GM19455 (cell line): ENCODE data around the gene MAP7D1.

Experiments used
- ATAC-seq: cut with Tn5 transposase; IDR thresholded peaks from one replicate; pipeline ENCODE4 v1.9.1; 2021; ENCODE audit not compliant: unreplicated experiment

The MAP7D1 gene

GRCh38 chr1:36126797-36127500 is 29.0 kb upstream of the MAP7D1 start:
- no peak for ATAC-seq

GRCh38 chr1:36128126-36128904 is 27.6 kb upstream of the MAP7D1 start:
- no peak for ATAC-seq

GRCh38 chr1:36128905-36129206 is 27.1 kb upstream of the MAP7D1 start:
- ATAC-seq: no peak

DNA sequence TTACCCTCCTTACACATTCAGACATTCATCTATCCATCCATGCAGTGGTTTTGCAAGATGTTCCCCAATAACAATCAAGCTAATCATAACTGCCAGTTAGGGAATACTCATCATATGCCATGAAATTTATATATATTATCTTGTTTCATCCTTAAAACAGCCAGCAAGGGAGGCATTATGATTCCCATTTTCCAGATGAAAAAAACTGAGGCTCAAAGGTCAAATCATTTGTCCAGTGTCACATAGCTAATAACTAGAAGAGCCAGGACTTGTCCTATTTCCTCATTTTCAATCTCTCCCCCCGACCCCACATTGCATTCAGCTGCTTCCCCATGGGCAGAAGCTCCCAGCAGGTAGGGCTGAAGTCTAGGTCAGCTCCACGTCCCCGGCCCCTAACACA is 23.9 kb upstream of the MAP7D1 start:
- ATAC-seq: no peak

- ATAC-seq: no peak
These were observed 22.5 kb upstream of the MAP7D1 start for GRCh38 chr1:36133484-36133883.

DNA sequence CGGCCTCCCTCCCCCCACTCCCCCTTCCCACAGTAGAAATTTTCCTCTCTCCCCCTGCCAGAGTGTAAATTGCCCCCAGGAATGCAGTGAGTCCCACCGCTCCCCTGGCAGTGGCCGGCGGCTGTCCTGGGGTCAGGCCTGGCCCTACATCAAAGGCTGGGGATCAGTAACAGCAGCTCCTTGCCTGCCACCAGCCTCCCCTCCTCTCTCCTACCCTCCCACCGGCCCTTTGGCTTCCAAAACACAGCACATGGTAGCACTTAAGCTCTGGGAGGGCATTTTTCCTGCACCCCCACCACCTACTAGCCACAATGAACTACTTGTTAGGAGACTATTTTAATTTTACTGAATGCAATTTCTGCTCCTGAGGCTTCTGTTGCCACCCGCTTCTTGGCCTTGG is 21.9 kb upstream of the MAP7D1 start:
- ATAC-seq: no peak

DNA sequence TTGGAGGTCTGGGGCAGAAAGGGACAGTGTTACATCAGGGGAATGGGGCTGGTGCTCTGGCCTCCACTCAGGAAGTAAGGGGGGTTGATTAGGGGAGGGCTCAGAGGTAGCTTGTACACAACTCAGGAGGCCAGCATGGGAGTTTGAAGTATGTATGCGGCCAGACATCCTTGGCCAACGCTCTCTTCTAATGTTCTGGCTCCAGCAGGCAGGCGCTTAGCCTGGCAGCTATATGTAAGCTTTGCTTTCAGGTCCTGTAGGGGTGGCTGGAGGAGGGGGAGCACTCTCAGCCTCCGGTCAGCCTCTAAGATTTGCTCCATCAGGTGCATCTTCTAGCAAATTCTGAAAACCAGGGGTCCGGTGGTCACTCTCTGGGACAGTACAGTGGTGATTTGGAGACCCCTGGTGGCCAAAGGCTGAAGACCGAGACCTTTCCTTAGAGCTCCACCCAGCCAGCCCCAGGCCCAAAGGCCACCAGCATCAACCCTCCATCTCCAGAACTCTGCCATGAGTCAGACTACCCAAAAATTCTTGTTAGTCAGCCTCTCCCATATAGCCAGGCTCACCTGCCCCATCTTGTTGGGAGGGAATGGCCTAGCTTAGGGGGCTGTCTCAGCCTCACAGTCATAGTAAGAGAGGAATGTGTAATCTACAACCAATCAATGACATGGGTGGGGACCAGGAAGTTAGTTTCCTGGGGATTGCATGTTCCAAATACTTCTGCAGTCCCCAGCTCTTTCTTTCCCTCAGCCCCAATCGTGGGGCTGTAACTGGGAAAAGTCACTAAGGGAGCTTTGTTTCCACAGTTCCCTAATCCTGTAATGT is 21.2 kb upstream of the MAP7D1 start:
- no peak for ATAC-seq

DNA sequence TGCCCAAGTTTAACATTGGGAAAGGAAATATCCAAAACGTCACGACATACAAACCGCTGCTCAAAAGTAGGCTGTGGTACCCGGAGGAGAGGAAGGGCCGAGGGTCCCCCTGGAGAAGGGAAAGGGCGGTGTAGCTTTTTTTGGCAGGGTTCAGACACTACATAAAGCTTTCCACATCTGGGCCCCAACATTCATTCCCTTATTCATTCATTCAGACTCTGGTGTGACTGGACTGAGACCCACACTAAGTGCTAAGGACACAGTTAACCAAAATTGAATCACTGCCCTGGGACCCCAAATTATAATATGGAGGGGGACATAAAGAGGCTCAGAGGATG is 20.7 kb upstream of the MAP7D1 start:
- no peak for ATAC-seq

DNA sequence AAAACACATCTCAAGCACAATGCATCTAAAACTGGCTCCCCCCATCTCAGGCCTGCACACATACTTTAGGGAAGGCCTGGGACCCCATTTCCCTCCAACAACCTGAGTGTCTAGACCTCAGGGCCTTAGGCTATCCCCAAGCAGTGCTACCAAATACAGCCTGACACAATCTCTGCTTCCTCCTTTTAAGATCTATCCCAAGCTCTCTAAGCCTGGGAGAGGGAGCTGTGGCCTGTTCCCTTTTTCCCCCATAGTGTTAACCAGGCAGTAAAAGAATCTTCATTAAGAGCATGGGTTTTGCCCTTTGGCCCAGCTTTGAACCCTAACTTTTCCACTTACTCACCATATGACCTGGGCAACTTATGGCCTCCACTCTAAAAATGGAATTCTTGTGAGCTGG is 20.2 kb upstream of the MAP7D1 start:
- no peak for ATAC-seq

DNA sequence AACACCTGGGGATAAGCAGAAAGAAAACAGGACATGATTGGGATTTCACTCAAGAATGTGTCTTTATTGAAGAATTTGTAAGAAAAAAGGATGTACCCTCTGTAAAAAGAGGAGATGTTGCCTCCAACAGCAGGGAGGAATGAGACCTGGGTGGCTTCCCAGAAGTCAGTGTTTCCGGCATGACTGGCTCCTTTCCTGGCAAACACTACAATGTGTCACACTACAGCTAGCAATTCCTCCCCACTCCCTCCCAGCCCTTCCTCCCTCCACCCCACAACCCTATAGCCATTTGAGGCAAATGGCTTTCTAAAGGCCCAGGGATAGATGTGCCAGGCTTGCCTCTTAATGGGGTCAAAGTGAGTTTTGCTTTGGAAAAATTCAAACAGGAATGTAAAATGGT is 19.4 kb upstream of the MAP7D1 start:
- ATAC-seq: no peak

DNA sequence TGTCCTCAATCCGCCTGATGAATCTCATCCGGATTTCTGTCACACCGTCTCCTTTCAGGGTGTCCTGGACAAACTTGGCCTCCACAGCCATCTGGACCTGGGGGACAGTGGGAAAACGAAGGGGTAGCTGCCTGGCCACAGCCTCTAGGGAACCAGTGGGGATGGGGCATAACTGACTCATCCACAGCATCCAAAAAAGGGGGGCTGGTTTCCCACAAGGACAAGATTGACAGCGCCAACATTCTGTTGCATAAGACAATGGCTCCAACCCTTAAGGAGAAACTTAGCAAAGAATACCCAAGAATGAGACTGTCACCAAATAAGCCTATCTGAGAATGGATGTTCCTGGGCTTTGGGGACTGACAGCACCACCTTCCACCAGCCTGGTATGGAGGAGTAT is 18.7 kb upstream of the MAP7D1 start:
- no peak for ATAC-seq

DNA sequence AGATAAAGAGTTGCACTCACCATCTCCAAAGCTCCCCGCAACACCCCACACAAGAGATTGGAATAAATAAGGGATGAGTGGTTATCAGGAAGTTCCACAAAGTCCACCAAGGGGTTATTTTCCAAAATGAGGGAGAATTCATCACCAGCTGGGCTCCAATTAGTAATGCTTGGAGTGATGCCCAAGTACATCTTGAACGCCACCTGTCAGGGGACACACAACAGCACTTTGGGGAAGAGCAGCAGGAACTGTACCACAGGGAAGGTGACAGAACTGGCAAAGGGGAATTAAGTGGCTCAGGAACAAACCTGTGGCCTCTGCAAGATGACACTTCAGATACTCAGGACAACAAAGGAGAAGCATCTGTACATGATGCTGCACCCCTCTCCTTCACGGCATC is 18.2 kb upstream of the MAP7D1 start:
- ATAC-seq: no peak

- ATAC-seq: no peak
These were observed 16.4 kb upstream of the MAP7D1 start for GRCh38 chr1:36139521-36139920.

DNA sequence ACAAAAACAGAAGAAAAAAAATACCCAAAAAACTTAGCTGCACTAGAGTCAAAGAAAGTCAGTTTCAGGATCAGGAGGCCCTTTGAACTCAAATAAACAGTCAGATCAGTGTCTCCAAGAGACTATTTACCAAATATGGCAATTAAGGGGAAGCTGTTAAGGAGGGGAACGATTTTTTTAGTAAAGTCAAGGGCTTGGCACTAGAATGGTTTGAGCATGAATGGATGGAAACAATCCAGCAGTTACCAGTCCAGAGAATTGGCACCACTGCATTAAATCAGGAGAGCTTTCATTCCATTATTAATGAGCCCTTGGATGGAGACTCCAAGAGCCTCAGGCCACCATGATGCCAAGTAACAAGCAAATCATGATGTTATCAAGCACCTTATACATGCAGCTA is 13.8 kb upstream of the MAP7D1 start:
- no peak for ATAC-seq

DNA sequence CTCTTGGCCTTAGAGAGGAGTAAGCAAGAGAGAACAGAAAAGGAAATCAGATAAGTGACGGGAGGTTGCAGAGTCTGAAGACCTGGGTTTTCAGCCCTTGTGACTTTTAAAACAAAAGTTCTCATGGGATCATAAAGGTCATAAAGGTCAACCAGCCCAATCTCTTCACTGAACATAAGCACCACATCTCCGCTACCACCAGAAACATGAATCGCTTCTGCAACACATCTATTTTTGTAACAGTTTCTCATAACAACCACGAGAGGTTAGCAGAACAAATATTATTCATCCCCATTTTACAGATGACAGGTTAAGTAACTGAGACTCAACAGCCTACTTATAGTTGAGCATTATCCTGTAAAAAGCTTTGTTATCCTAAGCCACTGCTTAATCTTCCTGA is 12.5 kb upstream of the MAP7D1 start:
- no peak for ATAC-seq

DNA sequence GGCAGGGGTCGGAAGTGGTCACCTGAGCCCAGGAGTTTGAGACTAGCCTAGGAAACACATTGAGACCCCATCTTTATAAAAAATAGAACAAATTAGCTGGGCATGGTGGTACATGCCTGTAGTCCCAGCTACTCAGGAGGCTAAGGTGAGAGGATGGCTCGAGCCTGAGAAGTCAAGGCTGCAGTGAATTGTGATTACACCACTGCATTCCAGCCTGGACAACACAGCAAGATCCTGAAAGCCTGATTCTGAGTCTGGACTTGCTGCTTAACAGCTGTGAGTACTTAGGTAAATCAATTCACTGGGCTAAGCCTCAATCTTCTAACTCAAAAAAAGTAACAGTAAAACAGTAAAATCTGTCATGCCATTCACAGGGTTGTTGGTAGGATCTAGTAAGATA is 11.5 kb upstream of the MAP7D1 start:
- no peak for ATAC-seq

GRCh38 chr1:36148821-36149236 is 7.1 kb upstream of the MAP7D1 start:
- ATAC-seq: no peak

- ATAC-seq: peak; percentile 80
These were observed 6.6 kb upstream of the MAP7D1 start, which contains the start of gene TRAPPC3 for GRCh38 chr1:36149237-36149972. Gene TRAPPC3, minus strand, starts transcription at chr1:36149486. Its CDS starts 108 bp downstream, at chr1:36149378.

- no peak for ATAC-seq
These were observed 6.0 kb upstream of the MAP7D1 start for GRCh38 chr1:36149973-36150295.

GRCh38 chr1:36150296-36151133 is 5.4 kb upstream of the MAP7D1 start:
- peak; percentile 51 for ATAC-seq
